NOMO-1 treated with DMSO at 0.1 percent for 48 hours (cell line): ENCODE data around the gene ABCE1.
"Not testable (repeated sequence)": the region's sequence is repeated elsewhere in the genome, so short reads cannot be mapped to it uniquely, and the experiment has no call there.

Experiments
- DNase-seq: peaks from one replicate; lab custom pipeline; 2025; ENCODE audit not compliant: unreplicated experiment; lab: John Stamatoyannopoulos, UW

Gene ABCE1

GRCh38 chr4:145102619-145103018 lies 4.5 kb downstream of the ABCE1 start:
- DNase-seq = no peak

- DNase-seq = no peak
Observed at GRCh38 chr4:145103496-145103895, 5.4 kb downstream of the ABCE1 start.

GRCh38 chr4:145107126-145107525 lies 9.0 kb downstream of the ABCE1 start:
- no peak for DNase-seq

GRCh38 chr4:145108128-145108527 lies 10.0 kb downstream of the ABCE1 start:
- no peak for DNase-seq

- DNase-seq = no peak
Observed at GRCh38 chr4:145125396-145125795, 27.3 kb downstream of the ABCE1 start.

- DNase-seq = no peak
Observed at GRCh38 chr4:145130130-145130529, 32.0 kb downstream of the ABCE1 start.

GRCh38 chr4:145130788-145131399 lies 32.8 kb downstream of the ABCE1 start:
- no peak for DNase-seq

GRCh38 chr4:145131848-145132247 lies 33.7 kb downstream of the ABCE1 start:
- DNase-seq = no peak

- DNase-seq = peak; percentile 11
Observed at GRCh38 chr4:145132511-145133098, 34.5 kb downstream of the ABCE1 start.

- DNase-seq = not testable (repeated sequence)
Observed at GRCh38 chr4:145136219-145136618, 38.1 kb downstream of the ABCE1 start.

GRCh38 chr4:145148980-145149379 lies 50.9 kb downstream of the ABCE1 start:
- DNase-seq = no peak

GRCh38 chr4:145153181-145153903 lies 55.2 kb downstream of the ABCE1 start:
- no peak for DNase-seq

GRCh38 chr4:145153904-145154298 lies 55.8 kb downstream of the ABCE1 start:
- DNase-seq = no peak

GRCh38 chr4:145154573-145154972 lies 56.5 kb downstream of the ABCE1 start:
- no peak for DNase-seq

GRCh38 chr4:145155268-145155870 lies 57.3 kb downstream of the ABCE1 start:
- no peak for DNase-seq

- DNase-seq = no peak
Observed at GRCh38 chr4:145156986-145157385, 58.9 kb downstream of the ABCE1 start.

GRCh38 chr4:145161549-145161948 lies 63.4 kb downstream of the ABCE1 start:
- no peak for DNase-seq

- no peak for DNase-seq
Observed at GRCh38 chr4:145167887-145168286, 69.8 kb downstream of the ABCE1 start.

- DNase-seq = no peak
Observed at GRCh38 chr4:145168581-145169187, 70.6 kb downstream of the ABCE1 start.

GRCh38 chr4:145170223-145170622 lies 72.1 kb downstream of the ABCE1 start:
- DNase-seq = no peak

GRCh38 chr4:145171911-145172310 lies 73.8 kb downstream of the ABCE1 start:
- DNase-seq = no peak
